GM23338 (cell line): ENCODE results near the gene CENPO. TPM values are rescaled to one million over a fixed set of nuclear protein-coding genes. Genes with fewer than 3 reads are reported as not detected.

Source experiments
- ATAC-seq: fragments of 200-7000 bp; cut with Tn5 transposase; 3 replicates; pipeline ENCODE4 v1.9.1; 2020
- DNase-seq: peaks from one replicate; pipeline ENCODE4 v3.0.0-alpha.2; 2015; ENCODE audit warnings: low spot score
- H2AFZ ChIP-seq: fragments of 200-600 bp; sonication (generic); 2 replicates; pipeline ENCODE4 v1.8.0; 2016; ENCODE audit warnings: antibody characterized with exemption, mild to moderate bottlenecking, moderate library complexity
- H3F3A ChIP-seq: fragments of 200-600 bp; sonication (generic); replicated peaks from 2 replicates; pipeline ENCODE4 v1.8.0; 2017; ENCODE audit warnings: antibody characterized with exemption, mixed run types, low read depth
- H3K27ac ChIP-seq: fragments of 200-600 bp; sonication (generic); 2 replicates; pipeline ENCODE4 v1.6.1; 2016; ENCODE audit warnings: low read depth
- H3K27me3 ChIP-seq: fragments of 200-600 bp; sonication (generic); 2 replicates; pipeline ENCODE4 v1.8.0; 2016; ENCODE audit warnings: mild to moderate bottlenecking, mixed run types, moderate library complexity; ENCODE audit not compliant: insufficient read depth
- H3K36me3 ChIP-seq: fragments of 200-600 bp; sonication (generic); 2 replicates; pipeline ENCODE4 v1.8.0; 2016; ENCODE audit warnings: mild to moderate bottlenecking; ENCODE audit not compliant: insufficient read depth
- H3K4me1 ChIP-seq: fragments of 200-600 bp; sonication (generic); 2 replicates; pipeline ENCODE4 v1.8.0; 2016; ENCODE audit warnings: mild to moderate bottlenecking, moderate library complexity; ENCODE audit not compliant: insufficient read depth
- H3K4me2 ChIP-seq: fragments of 200-600 bp; sonication (generic); 2 replicates; pipeline ENCODE4 v1.7.1; 2017; ENCODE audit warnings: mixed run types
- H3K4me3 ChIP-seq: fragments of 200-600 bp; sonication (generic); 2 replicates; pipeline ENCODE4 v1.6.1; 2016; ENCODE audit warnings: mixed run types
- H3K79me2 ChIP-seq: fragments of 200-600 bp; sonication (generic); replicated peaks from 2 replicates; pipeline ENCODE4 v1.8.0; 2017; ENCODE audit warnings: mild to moderate bottlenecking; ENCODE audit not compliant: insufficient read depth
- H3K9me2 ChIP-seq: fragments of 200-600 bp; sonication (generic); 2 replicates; pipeline ENCODE4 v1.8.0; 2017; ENCODE audit not compliant: insufficient read depth
- H4K20me1 ChIP-seq: fragments of 200-600 bp; sonication (generic); replicated peaks from 2 replicates; pipeline ENCODE4 v1.8.0; 2017; ENCODE audit warnings: mild to moderate bottlenecking; ENCODE audit not compliant: insufficient read depth
- H3K27ac Mint-ChIP-seq: 2 replicates; pipeline ENCODE4 v1.8.0; 2020; ENCODE audit warnings: inconsistent platforms, mild to moderate bottlenecking, moderate library complexity, mixed read lengths
- H3K27me3 Mint-ChIP-seq: 3 replicates; pipeline ENCODE4 v1.8.0; 2022; ENCODE audit warnings: low read depth, mild to moderate bottlenecking, moderate library complexity, mixed read lengths, inconsistent platforms; ENCODE audit not compliant: insufficient read depth, poor library complexity
- H3K36me3 Mint-ChIP-seq: 3 replicates; pipeline ENCODE4 v1.8.0; 2021; ENCODE audit warnings: low read depth, mild to moderate bottlenecking, inconsistent platforms, moderate library complexity, mixed read lengths
- H3K4me1 Mint-ChIP-seq: 3 replicates; pipeline ENCODE4 v1.8.0; 2020; ENCODE audit warnings: mild to moderate bottlenecking, inconsistent platforms, mixed read lengths
- H3K4me3 Mint-ChIP-seq: 3 replicates; pipeline ENCODE4 v1.8.0; 2021; ENCODE audit warnings: moderate library complexity, mild to moderate bottlenecking, inconsistent platforms, mixed read lengths
- H3K9me3 Mint-ChIP-seq: 3 replicates; pipeline ENCODE4 v1.8.0; 2020; ENCODE audit warnings: moderate library complexity, mild to moderate bottlenecking, inconsistent platforms, mixed read lengths
- CREB1 ChIP-seq: fragments of 250-450 bp; sonication (Bioruptor Pico); IDR thresholded peaks from 2 replicates; pipeline ENCODE4 v1.5.0; 2020; ENCODE audit warnings: low read depth, mild to moderate bottlenecking, moderate library complexity
- EZH2phosphoT487 ChIP-seq: fragments of 200-600 bp; sonication (generic); IDR thresholded peaks from one replicate; pipeline ENCODE4 v1.8.1; 2018; ENCODE audit warnings: antibody characterized with exemption; ENCODE audit not compliant: unreplicated experiment
- JUNB ChIP-seq: IDR thresholded peaks from one replicate; pipeline ENCODE4 v1.6.1; 2016; ENCODE audit warnings: antibody characterized with exemption; ENCODE audit not compliant: unreplicated experiment
- POLR2AphosphoS5 ChIP-seq: IDR thresholded peaks from 2 replicates; pipeline ENCODE4 v1.6.1; 2016; ENCODE audit warnings: antibody characterized with exemption, low read depth
- STAT1 ChIP-seq: IDR thresholded peaks from one replicate; pipeline ENCODE4 v1.6.1; 2016; ENCODE audit warnings: antibody characterized with exemption; ENCODE audit not compliant: unreplicated experiment
- ZNF331 ChIP-seq: fragments of 250-450 bp; sonication (Bioruptor Pico); IDR thresholded peaks from 2 replicates; pipeline ENCODE4 v1.5.0; 2020; ENCODE audit warnings: low read depth, mild to moderate bottlenecking, moderate library complexity
- polyA plus RNA-seq: library from polyadenylated mRNA; unstranded; fragments of >200 nt; fragmentation: Nextera tagmentation; extraction: Ambion mirVana; gene quantifications from 2 replicates; pipeline ENCODE4 v1.2.1, GENCODE V29; 2016
- total RNA-seq: library from RNA; depleted of rRNA; stranded (reverse); fragments of >200 nt; shearing (Covaris generic); gene quantifications from 2 replicates; pipeline ENCODE4 v1.2.3, GENCODE V29; 2014
- TF ChIP-seq, protein P1 (sequence below): IDR thresholded peaks from 2 replicates; pipeline ENCODE4 v1.6.1; 2016; ENCODE audit warnings: antibody characterized with exemption
- TF ChIP-seq, protein P2 (sequence below), 2 experiments: fragments of 200-600 bp in 1 of 2; sonication (generic) in 1 of 2; conservative IDR thresholded peaks; 2 replicates each; pipeline versions ENCODE4 v1.5.1 to v1.6.1; 2016 to 2017; ENCODE audit warnings: antibody characterized with exemption in 2 of 2, low read depth in 2 of 2, mild to moderate bottlenecking in 2 of 2, moderate library complexity in 1 of 2
- TF ChIP-seq, protein P3 (sequence below): fragments of 250-450 bp; sonication (Bioruptor Pico); IDR thresholded peaks from 2 replicates; pipeline ENCODE4 v1.5.0; 2020; ENCODE audit warnings: mild to moderate bottlenecking, moderate library complexity

CENPO gene
- total and polyA plus RNA-seq, 2 experiments from 2014 or later: 27.0 to 44.7 TPM

DNA sequence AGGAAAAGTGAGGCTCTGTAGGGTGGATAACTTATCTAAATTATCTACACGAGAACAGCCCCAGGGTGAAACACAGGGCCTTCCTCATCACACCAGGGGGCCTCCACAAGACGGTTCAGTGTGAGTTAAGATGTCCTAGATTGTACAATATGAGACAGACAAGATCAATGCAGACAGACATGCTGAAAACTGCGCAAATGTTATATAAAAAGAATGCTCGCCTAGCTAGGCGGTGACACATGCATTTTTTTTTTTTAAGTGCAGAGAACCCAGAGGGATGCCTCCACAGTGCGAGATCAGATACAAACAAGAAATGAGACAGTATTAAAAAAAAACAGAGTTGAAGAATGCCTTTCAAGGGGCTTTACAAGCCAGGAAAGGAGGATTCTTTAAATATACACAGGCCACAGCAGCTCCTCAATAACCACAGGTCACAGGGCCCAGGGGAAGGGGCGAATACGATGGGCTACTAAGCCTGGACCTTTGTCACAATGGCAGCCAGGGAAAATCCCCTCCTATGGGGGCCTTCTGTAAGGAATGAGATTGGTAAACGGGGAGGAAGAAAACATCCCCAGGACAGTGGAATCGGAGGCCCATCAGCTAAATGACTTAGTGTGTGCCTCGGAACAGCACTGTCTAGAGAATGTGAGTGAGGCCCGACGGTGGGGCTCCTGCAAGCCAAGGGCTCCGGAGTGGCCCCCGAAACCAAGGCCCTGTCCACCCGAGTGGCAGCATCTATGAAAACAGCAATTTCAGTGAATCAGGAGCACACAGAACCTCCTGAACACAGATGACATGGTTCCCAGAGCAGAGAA is 77.9 kb downstream of the CENPO start (continued):
- TF ChIP-seq, protein P1, sequence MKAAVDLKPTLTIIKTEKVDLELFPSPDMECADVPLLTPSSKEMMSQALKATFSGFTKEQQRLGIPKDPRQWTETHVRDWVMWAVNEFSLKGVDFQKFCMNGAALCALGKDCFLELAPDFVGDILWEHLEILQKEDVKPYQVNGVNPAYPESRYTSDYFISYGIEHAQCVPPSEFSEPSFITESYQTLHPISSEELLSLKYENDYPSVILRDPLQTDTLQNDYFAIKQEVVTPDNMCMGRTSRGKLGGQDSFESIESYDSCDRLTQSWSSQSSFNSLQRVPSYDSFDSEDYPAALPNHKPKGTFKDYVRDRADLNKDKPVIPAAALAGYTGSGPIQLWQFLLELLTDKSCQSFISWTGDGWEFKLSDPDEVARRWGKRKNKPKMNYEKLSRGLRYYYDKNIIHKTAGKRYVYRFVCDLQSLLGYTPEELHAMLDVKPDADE: no peak
- TF ChIP-seq ZNF331 (CRISPR knock-in tag) (no peak), STAT1 (no peak), EZH2phosphoT487 (no peak), POLR2AphosphoS5 (no peak), JUNB (no peak)

DNA sequence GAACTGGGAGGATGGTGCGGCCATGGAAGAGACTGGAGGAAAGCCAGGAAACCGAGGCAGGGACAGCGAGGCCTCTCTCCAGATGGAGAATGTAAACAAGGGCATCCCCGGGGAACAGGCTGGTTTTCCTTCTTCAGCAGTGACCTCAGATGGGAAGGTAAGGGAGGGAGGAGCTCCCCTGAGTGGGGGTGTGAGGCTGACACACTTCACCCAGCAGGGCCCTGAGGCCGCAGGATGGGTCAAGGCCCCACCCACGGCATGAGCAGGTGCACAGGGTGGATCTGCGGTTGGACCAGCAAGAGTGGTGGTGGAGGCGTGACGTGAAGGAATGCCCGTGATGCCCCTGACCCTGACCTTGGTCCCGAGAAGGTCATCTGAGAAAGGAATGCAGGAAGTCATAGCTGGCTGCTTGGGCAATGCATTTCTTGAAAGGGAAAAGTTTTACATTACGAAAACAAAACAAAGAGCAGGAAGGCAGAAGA is 78.7 kb downstream of the CENPO start:
- ATAC-seq: peak; percentile 26; the same call in 1 of the 3 replicates
- Mint-ChIP-seq H3K4me1 (peaks cover 18% of the 10 kb centered on the region), H3K4me3 (no peak overlapping the region), H3K27me3 (peaks cover 2% of the 10 kb centered on the region), H3K36me3 (peaks cover 12% of the 10 kb centered on the region), H3K9me3 (no peaks in the 10 kb centered on the region), H3K27ac (peak overlapping the region; percentile 68; the same call in 1 of the 2 replicates)
- Histone ChIP-seq H3K36me3 (no peaks in the 10 kb centered on the region), H3K9me2 (no peaks in the 10 kb centered on the region), H3K4me3 (no peak overlapping the region), H3K79me2 (no peaks in the 10 kb centered on the region), H3K4me2 (no peak overlapping the region), H3K27me3 (no peaks in the 10 kb centered on the region), H3K4me1 (no peaks in the 10 kb centered on the region), H2AFZ (no peak overlapping the region), H4K20me1 (no peaks in the 10 kb centered on the region), H3F3A (no peaks in the 10 kb centered on the region), H3K27ac (no peak overlapping the region; the same call in 1 of the 2 replicates)
- TF ChIP-seq EZH2phosphoT487 (no peak), CREB1 (CRISPR knock-in tag) (no peak)
- TF ChIP-seq, protein P2, sequence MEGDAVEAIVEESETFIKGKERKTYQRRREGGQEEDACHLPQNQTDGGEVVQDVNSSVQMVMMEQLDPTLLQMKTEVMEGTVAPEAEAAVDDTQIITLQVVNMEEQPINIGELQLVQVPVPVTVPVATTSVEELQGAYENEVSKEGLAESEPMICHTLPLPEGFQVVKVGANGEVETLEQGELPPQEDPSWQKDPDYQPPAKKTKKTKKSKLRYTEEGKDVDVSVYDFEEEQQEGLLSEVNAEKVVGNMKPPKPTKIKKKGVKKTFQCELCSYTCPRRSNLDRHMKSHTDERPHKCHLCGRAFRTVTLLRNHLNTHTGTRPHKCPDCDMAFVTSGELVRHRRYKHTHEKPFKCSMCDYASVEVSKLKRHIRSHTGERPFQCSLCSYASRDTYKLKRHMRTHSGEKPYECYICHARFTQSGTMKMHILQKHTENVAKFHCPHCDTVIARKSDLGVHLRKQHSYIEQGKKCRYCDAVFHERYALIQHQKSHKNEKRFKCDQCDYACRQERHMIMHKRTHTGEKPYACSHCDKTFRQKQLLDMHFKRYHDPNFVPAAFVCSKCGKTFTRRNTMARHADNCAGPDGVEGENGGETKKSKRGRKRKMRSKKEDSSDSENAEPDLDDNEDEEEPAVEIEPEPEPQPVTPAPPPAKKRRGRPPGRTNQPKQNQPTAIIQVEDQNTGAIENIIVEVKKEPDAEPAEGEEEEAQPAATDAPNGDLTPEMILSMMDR (conservative IDR thresholded peaks at IDR 0.05; ENCODE audit: low read depth in 2 of 2): no peak
- TF ChIP-seq, protein P3, sequence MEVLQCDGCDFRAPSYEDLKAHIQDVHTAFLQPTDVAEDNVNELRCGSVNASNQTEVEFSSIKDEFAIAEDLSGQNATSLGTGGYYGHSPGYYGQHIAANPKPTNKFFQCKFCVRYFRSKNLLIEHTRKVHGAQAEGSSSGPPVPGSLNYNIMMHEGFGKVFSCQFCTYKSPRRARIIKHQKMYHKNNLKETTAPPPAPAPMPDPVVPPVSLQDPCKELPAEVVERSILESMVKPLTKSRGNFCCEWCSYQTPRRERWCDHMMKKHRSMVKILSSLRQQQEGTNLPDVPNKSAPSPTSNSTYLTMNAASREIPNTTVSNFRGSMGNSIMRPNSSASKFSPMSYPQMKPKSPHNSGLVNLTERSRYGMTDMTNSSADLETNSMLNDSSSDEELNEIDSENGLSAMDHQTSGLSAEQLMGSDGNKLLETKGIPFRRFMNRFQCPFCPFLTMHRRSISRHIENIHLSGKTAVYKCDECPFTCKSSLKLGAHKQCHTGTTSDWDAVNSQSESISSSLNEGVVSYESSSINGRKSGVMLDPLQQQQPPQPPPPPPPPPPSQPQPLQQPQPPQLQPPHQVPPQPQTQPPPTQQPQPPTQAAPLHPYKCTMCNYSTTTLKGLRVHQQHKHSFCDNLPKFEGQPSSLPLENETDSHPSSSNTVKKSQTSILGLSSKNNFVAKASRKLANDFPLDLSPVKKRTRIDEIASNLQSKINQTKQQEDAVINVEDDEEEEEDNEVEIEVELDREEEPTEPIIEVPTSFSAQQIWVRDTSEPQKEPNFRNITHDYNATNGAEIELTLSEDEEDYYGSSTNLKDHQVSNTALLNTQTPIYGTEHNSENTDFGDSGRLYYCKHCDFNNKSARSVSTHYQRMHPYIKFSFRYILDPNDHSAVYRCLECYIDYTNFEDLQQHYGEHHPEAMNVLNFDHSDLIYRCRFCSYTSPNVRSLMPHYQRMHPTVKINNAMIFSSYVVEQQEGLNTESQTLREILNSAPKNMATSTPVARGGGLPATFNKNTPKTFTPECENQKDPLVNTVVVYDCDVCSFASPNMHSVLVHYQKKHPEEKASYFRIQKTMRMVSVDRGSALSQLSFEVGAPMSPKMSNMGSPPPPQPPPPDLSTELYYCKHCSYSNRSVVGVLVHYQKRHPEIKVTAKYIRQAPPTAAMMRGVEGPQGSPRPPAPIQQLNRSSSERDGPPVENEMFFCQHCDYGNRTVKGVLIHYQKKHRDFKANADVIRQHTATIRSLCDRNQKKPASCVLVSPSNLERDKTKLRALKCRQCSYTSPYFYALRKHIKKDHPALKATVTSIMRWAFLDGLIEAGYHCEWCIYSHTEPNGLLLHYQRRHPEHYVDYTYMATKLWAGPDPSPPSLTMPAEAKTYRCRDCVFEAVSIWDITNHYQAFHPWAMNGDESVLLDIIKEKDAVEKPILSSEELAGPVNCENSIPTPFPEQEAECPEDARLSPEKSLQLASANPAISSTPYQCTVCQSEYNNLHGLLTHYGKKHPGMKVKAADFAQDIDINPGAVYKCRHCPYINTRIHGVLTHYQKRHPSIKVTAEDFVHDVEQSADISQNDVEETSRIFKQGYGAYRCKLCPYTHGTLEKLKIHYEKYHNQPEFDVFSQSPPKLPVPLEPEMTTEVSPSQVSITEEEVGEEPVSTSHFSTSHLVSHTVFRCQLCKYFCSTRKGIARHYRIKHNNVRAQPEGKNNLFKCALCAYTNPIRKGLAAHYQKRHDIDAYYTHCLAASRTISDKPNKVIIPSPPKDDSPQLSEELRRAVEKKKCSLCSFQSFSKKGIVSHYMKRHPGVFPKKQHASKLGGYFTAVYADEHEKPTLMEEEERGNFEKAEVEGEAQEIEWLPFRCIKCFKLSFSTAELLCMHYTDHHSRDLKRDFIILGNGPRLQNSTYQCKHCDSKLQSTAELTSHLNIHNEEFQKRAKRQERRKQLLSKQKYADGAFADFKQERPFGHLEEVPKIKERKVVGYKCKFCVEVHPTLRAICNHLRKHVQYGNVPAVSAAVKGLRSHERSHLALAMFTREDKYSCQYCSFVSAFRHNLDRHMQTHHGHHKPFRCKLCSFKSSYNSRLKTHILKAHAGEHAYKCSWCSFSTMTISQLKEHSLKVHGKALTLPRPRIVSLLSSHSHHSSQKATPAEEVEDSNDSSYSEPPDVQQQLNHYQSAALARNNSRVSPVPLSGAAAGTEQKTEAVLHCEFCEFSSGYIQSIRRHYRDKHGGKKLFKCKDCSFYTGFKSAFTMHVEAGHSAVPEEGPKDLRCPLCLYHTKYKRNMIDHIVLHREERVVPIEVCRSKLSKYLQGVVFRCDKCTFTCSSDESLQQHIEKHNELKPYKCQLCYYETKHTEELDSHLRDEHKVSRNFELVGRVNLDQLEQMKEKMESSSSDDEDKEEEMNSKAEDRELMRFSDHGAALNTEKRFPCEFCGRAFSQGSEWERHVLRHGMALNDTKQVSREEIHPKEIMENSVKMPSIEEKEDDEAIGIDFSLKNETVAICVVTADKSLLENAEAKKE (CRISPR knock-in tag): no peak
- DNase-seq: peak; percentile 15
